Activated naive CD4-positive, alpha-beta T cell treated with anti-CD3 and anti-CD28 coated beads, Interleukin-2, amount 50 U/mL, for 16 hours (primary cell): ENCODE measurements around the gene SELENOP.
A peak's percentile ranks its signal among the peaks of the same experiment; 100 is the strongest.

Experiments
- DNase-seq: peaks from one replicate; pipeline ENCODE4 v3.0.0-alpha.2; 2020

The SELENOP gene

GRCh38 chr5:42787845-42788244 is 23.8 kb downstream of the SELENOP start:
- no peak for DNase-seq

- DNase-seq = no peak
These were observed 24.6 kb downstream of the SELENOP start for GRCh38 chr5:42787073-42787472.

- no peak for DNase-seq
These were observed 25.9 kb downstream of the SELENOP start for GRCh38 chr5:42785756-42786155.

- DNase-seq = no peak
These were observed 27.6 kb downstream of the SELENOP start for GRCh38 chr5:42784132-42784531.

GRCh38 chr5:42781584-42781983 is 30.1 kb downstream of the SELENOP start:
- DNase-seq = no peak

- DNase-seq = no peak
These were observed 32.6 kb downstream of the SELENOP start for GRCh38 chr5:42779083-42779482.

GRCh38 chr5:42772265-42772993 is 39.3 kb downstream of the SELENOP start:
- DNase-seq = no peak

GRCh38 chr5:42770003-42770402 is 41.7 kb downstream of the SELENOP start:
- DNase-seq = no peak

GRCh38 chr5:42768106-42768504 is 43.6 kb downstream of the SELENOP start:
- DNase-seq = no peak

- no peak for DNase-seq
These were observed 44.1 kb downstream of the SELENOP start for GRCh38 chr5:42767491-42768105.

- DNase-seq = no peak
These were observed 49.9 kb downstream of the SELENOP start for GRCh38 chr5:42761791-42762190.

- DNase-seq = no peak
These were observed 51.3 kb downstream of the SELENOP start for GRCh38 chr5:42760426-42760825.

- no peak for DNase-seq
These were observed 52.2 kb downstream of the SELENOP start for GRCh38 chr5:42759456-42759855.

GRCh38 chr5:42756606-42757601 is 54.8 kb downstream of the SELENOP start, which contains the start of gene CCDC152:
TSS of gene CCDC152 (plus strand) at chr5:42756818. CDS start at chr5:42759122, 2,304 bp downstream.
- peak; percentile 67 for DNase-seq

GRCh38 chr5:42753099-42753498 is 58.6 kb downstream of the SELENOP start:
- DNase-seq = no peak

GRCh38 chr5:42751044-42751443 is 60.6 kb downstream of the SELENOP start:
- DNase-seq = no peak

GRCh38 chr5:42750507-42750906 is 61.2 kb downstream of the SELENOP start:
- DNase-seq = no peak
